NOMO-1 (cell line): ENCODE measurements around the gene SMCO4.

ENCODE experiments used
- DNase-seq, 2 experiments: peaks; one replicate each; lab custom pipeline; 2025; ENCODE audit not compliant: unreplicated experiment in 2 of 2; lab: John Stamatoyannopoulos, UW

SMCO4 gene

GRCh38 chr11:93529707-93530467 lies 13.3 kb downstream of the SMCO4 start:
- DNase-seq: no peak

- no peak for DNase-seq
Measured at GRCh38 chr11:93528757-93529645, 14.2 kb downstream of the SMCO4 start.

- no peak for DNase-seq
Measured at GRCh38 chr11:93528252-93528651, 14.9 kb downstream of the SMCO4 start.

GRCh38 chr11:93526641-93527583 lies 16.3 kb downstream of the SMCO4 start:
- peak in 1 of 2 experiments; percentile 11 for DNase-seq

- DNase-seq: no peak
Measured at GRCh38 chr11:93526346-93526633, 16.9 kb downstream of the SMCO4 start.

GRCh38 chr11:93525601-93526345 lies 17.4 kb downstream of the SMCO4 start:
- DNase-seq: peak in 1 of 2 experiments; percentile 21

GRCh38 chr11:93524858-93525257 lies 18.3 kb downstream of the SMCO4 start:
- DNase-seq: no peak

- no peak for DNase-seq
Measured at GRCh38 chr11:93524173-93524536, 19.0 kb downstream of the SMCO4 start.

GRCh38 chr11:93520726-93521509 lies 22.3 kb downstream of the SMCO4 start:
- no peak for DNase-seq

GRCh38 chr11:93519179-93519578 lies 24.0 kb downstream of the SMCO4 start:
- DNase-seq: no peak

GRCh38 chr11:93518081-93518480 lies 25.1 kb downstream of the SMCO4 start:
- no peak for DNase-seq

- DNase-seq: no peak
Measured at GRCh38 chr11:93517611-93518010, 25.6 kb downstream of the SMCO4 start.

GRCh38 chr11:93517041-93517440 lies 26.1 kb downstream of the SMCO4 start:
- no peak for DNase-seq

GRCh38 chr11:93515441-93516025 lies 27.7 kb downstream of the SMCO4 start:
- DNase-seq: no peak

GRCh38 chr11:93514712-93515111 lies 28.5 kb downstream of the SMCO4 start:
- DNase-seq: no peak

GRCh38 chr11:93513772-93514171 lies 29.4 kb downstream of the SMCO4 start:
- no peak for DNase-seq

GRCh38 chr11:93512949-93513667 lies 30.1 kb downstream of the SMCO4 start:
- DNase-seq: peak; percentile 23 to 60

- no peak for DNase-seq
Measured at GRCh38 chr11:93512073-93512475, 31.1 kb downstream of the SMCO4 start.
